GM12878 (cell line): ENCODE data around the gene AGRN. TPM values are rescaled to one million over a fixed set of nuclear protein-coding genes. Genes with fewer than 3 reads are reported as not detected.
"Not testable (repeated sequence)": the region's sequence is repeated elsewhere in the genome, so short reads cannot be mapped to it uniquely, and the experiment has no call there.

Experiments
- ATAC-seq: fragments of 200-7000 bp; cut with Tn5 transposase; 3 replicates; pipeline ENCODE4 v1.9.1; 2020; ENCODE audit warnings: mild to moderate bottlenecking, moderate library complexity
- BruUV-seq: library from RNA; stranded (reverse); fragments of 400-500 nt; replicated peaks from 2 replicates; lab custom pipeline; 2021; lab: Mats Ljungman, UMichigan
- CTCF ChIA-PET: fragments of 300-600 bp; sonication (Branson Sonifier 250); formaldehyde crosslinking; extraction: SDS; loops from one replicate; lab custom pipeline; 2021; ENCODE audit warnings: inconsistent platforms; lab: Yijun Ruan, JAX
- POLR2A ChIA-PET: fragments of 350-600 bp; formaldehyde crosslinking; extraction: SDS; loops from one replicate; lab custom pipeline; 2021; ENCODE audit warnings: inconsistent platforms; lab: Charles Lee
- RAD21 ChIA-PET: fragments of 300-600 bp; sonication (Branson Sonifier 250); formaldehyde crosslinking; loops from one replicate; lab custom pipeline; 2023; ENCODE audit warnings: antibody characterized with exemption; ENCODE audit not compliant: unreplicated experiment; lab: Charles Lee
- SMC1A ChIA-PET: fragments of 300-600 bp; sonication (Branson Sonifier 250); formaldehyde crosslinking; loops from one replicate; lab custom pipeline; 2023; ENCODE audit not compliant: unreplicated experiment, uncharacterized antibody; lab: Charles Lee
- DNase-seq: peaks from one replicate; pipeline ENCODE4 v3.0.0-alpha.2; 2011; ENCODE audit warnings: low read depth, low spot score
- FAIRE-seq: peaks from 3 replicates; lab custom pipeline; 2011; peaks lifted over from hg19 to GRCh38; lab: Jason Lieb, UNC
- H2AFZ ChIP-seq: 2 replicates; pipeline ENCODE4 v1.6.0; 2011; ENCODE audit warnings: low read depth, low read length, control low read depth; ENCODE audit not compliant: control insufficient read depth
- H3K27ac ChIP-seq: 2 replicates; pipeline ENCODE4 v1.5.1; 2011; ENCODE audit warnings: control low read depth; ENCODE audit not compliant: control insufficient read depth, insufficient read depth
- H3K27me3 ChIP-seq, 2 experiments: replicated peaks in 1 of 2; 2 replicates each; pipeline versions ENCODE4 v1.6.0 to v1.6.1; 2011; ENCODE audit warnings: low read length in 1 of 2; ENCODE audit not compliant: control insufficient read depth in 2 of 2, insufficient read depth in 2 of 2
- H3K36me3 ChIP-seq, 2 experiments: 2 replicates each; pipeline ENCODE4 v1.5.1; 2011; ENCODE audit warnings: low read length in 1 of 2; ENCODE audit not compliant: control insufficient read depth in 2 of 2, insufficient read depth in 2 of 2
- H3K4me1 ChIP-seq: 2 replicates; pipeline ENCODE4 v1.6.1; 2011; ENCODE audit warnings: mild to moderate bottlenecking, low read length, moderate library complexity, mixed read lengths; ENCODE audit not compliant: control insufficient read depth, insufficient read depth
- H3K4me2 ChIP-seq: 2 replicates; pipeline ENCODE4 v1.6.0; 2011; ENCODE audit warnings: control low read depth; ENCODE audit not compliant: control insufficient read depth, insufficient read depth
- H3K4me3 ChIP-seq: fragments of 200-600 bp; sonication (generic); 2 replicates; pipeline ENCODE4 v1.5.1; 2016
- H3K79me2 ChIP-seq: 2 replicates; pipeline ENCODE4 v1.6.0; 2011; ENCODE audit warnings: low read length; ENCODE audit not compliant: control insufficient read depth, insufficient read depth
- H3K9ac ChIP-seq: 2 replicates; pipeline ENCODE4 v1.8.0; 2011; ENCODE audit warnings: low read length, control low read depth, mixed read lengths; ENCODE audit not compliant: control insufficient read depth, insufficient read depth
- H3K9me3 ChIP-seq: replicated peaks from 3 replicates; pipeline ENCODE4 v1.5.1; 2011; ENCODE audit warnings: mild to moderate bottlenecking, low read length; ENCODE audit not compliant: control insufficient read depth, insufficient read depth
- H4K20me1 ChIP-seq: 2 replicates; pipeline ENCODE4 v1.6.0; 2011; ENCODE audit not compliant: control insufficient read depth, insufficient read depth
- CBFB ChIP-seq: IDR thresholded peaks from 2 replicates; pipeline ENCODE4 v1.6.1; 2016; ENCODE audit warnings: antibody characterized with exemption, low read depth
- E2F8 ChIP-seq: fragments of 450-650 bp; IDR thresholded peaks from 2 replicates; pipeline ENCODE4 v1.6.1; 2018; ENCODE audit warnings: mild to moderate bottlenecking, low read depth, moderate library complexity; ENCODE audit not compliant: partially characterized antibody
- MYB ChIP-seq: fragments of 150-350 bp; IDR thresholded peaks from 2 replicates; pipeline ENCODE4 v1.6.1; 2014; ENCODE audit warnings: mild to moderate bottlenecking, low read depth, low read length, borderline replicate concordance
- TAF1 ChIP-seq: IDR thresholded peaks from 2 replicates; pipeline ENCODE4 v1.6.1; 2011; ENCODE audit warnings: mild to moderate bottlenecking, low read depth, low read length, borderline replicate concordance
- TCF7 ChIP-seq: IDR thresholded peaks from 2 replicates; pipeline ENCODE4 v1.6.1; 2014; ENCODE audit warnings: antibody characterized with exemption, borderline replicate concordance
- WGBS: methylation state at CpG from one replicate; pipeline ENCODE4 v1.1.6; 2016; ENCODE audit warnings: low lambda C conversion rate; ENCODE audit not compliant: insufficient replicate concordance, insufficient coverage; ENCODE audit errors: missing lambda C conversion rate; 5-methylcytosine and 5-hydroxymethylcytosine counted together
- in situ Hi-C: fragments of 300-500 bp; cut with MboI; formaldehyde crosslinking; loops from 9 replicates; pipeline ENCODE4 v1.14.3; 2018; ENCODE audit warnings: mixed read lengths
- intact Hi-C: fragments of 100-400 bp; cut with micrococcal nuclease; formaldehyde crosslinking; loops from one replicate; pipeline ENCODE4 v1.14.2; 2022; ENCODE audit not compliant: unreplicated experiment
- polyA plus RNA-seq, 11 experiments: library from polyadenylated mRNA; depleted of rRNA in 4 of 11; unstranded in 6 of 11; stranded (reverse) in 5 of 11; fragments of >200 nt; fragmentation: Nextera tagmentation in 4 of 11; fragmentation: Illumina TruSeq in 1 of 11; extraction: Ambion mirVana in 4 of 11; extraction: Trizol in 1 of 11; gene quantifications; 1 replicate in 1 of 11; 2 replicates in 10 of 11; pipeline versions ENCODE4 v1.2.1 to v1.2.3, GENCODE V29; 2011 to 2016; ENCODE audit warnings: inconsistent platforms in 2 of 11, missing spikeins in 2 of 11, low read depth in 1 of 11
- total RNA-seq, 4 experiments: library from RNA; depleted of rRNA in 3 of 4; stranded (reverse); fragments of >200 nt in 3 of 4; fragmentation: Illumina TruSeq in 1 of 4; extraction: Trizol in 1 of 4; gene quantifications; 2 replicates each; pipeline versions ENCODE4 v1.2.1 to v1.2.3, GENCODE V29; 2013 to 2021

AGRN gene
- total and polyA plus RNA-seq, 10 of the 15 experiments (the other 5 are each of a cell fraction or from before 2014, with no cell fraction given), result 0.02 to 41.8 (median 4.1) TPM

GRCh38 chr1:1006305-1007159 is 13.4 kb upstream of the AGRN start (continued):
- TF ChIP-seq MYB (no peak), CBFB (no peak), TAF1 (no peak), TCF7 (no peak), E2F8 (no peak)

- H4K20me1 ChIP-seq, H3K27ac ChIP-seq, RAD21 ChIA-PET, H3K9ac ChIP-seq, intact Hi-C loops, BruUV-seq, H3K27me3 ChIP-seq, DNase-seq, SMC1A ChIA-PET, in situ Hi-C loops, H3K4me2 ChIP-seq, H3K9me3 ChIP-seq, H3K4me3 ChIP-seq, H3K36me3 ChIP-seq, ATAC-seq, FAIRE-seq, H2AFZ ChIP-seq: not testable (repeated sequence)
- POLR2A ChIA-PET, result interaction anchor here (1.4 kb wide), 1 partner anchor 8 kb away, joined by 3 read pairs; no protein-coding TSS in a partner anchor
- Histone ChIP-seq H3K4me1 (peaks cover 13% of the 10 kb centered on the region), H3K79me2 (peaks cover 18% of the 10 kb centered on the region)
- CTCF ChIA-PET, result interaction anchor here (1.4 kb wide), 1 partner anchor 9 kb away, joined by 3 read pairs; no protein-coding TSS in a partner anchor
- 83% methylated on average over 8 of the region's 8 CpGs for WGBS
These were observed 9.8 kb upstream of the AGRN start for GRCh38 chr1:1010131-1010530.
